GM10248 (cell line): ENCODE results near the gene SLCO2B1.

Experiments used
- CTCF ChIA-PET: fragments of 300-600 bp; sonication (Branson Sonifier 250); formaldehyde crosslinking; extraction: SDS; loops from one replicate; lab custom pipeline; 2021; ENCODE audit warnings: antibody characterized with exemption; lab: Yijun Ruan, JAX
- POLR2A ChIA-PET: fragments of 350-650 bp; sonication (Branson Sonifier 250); formaldehyde crosslinking; extraction: SDS; loops from one replicate; lab custom pipeline; 2020; ENCODE audit warnings: antibody characterized with exemption; lab: Yijun Ruan, JAX
- DNase-seq: peaks from one replicate; pipeline ENCODE4 v3.0.0; 2012; ENCODE audit errors: extremely low spot score
- TF ChIP-seq, protein P1 (sequence below): IDR thresholded peaks from 2 replicates; pipeline ENCODE4 v1.5.1; 2012; ENCODE audit warnings: mild to moderate bottlenecking, low read depth; ENCODE audit errors: extremely low read depth, missing control alignments, control extremely low read depth

SLCO2B1 gene

DNA sequence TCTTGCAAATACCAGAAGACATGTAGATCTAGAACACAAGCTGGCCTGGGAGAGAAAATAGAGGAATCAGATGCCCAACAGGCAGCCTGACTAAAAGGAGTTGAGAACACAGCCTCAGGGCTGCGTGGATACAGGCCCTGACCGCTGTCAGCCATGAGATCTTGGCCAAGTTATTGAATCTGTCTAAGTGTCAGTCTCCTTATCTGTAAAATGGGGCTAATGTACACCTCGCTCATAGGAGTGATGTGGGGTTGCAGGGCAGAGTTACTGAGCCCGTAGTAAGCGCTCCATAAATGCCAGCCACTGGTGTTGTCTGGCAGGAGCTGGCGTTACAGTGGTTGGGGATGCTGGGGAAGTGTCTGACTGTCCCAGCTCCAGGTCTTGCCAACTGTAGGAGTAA, 51.3 kb downstream of the SLCO2B1 start:
- DNase-seq: no peak
- CTCF ChIA-PET: interaction anchor here (0.9 to 9.6 kb wide), 7 partner anchors 10 to 180 kb away, joined by 3 to 301 read pairs (median 4); partner anchors contain the start of gene SLCO2B1
- POLR2A ChIA-PET: no interaction called here
- TF ChIP-seq, protein P1, sequence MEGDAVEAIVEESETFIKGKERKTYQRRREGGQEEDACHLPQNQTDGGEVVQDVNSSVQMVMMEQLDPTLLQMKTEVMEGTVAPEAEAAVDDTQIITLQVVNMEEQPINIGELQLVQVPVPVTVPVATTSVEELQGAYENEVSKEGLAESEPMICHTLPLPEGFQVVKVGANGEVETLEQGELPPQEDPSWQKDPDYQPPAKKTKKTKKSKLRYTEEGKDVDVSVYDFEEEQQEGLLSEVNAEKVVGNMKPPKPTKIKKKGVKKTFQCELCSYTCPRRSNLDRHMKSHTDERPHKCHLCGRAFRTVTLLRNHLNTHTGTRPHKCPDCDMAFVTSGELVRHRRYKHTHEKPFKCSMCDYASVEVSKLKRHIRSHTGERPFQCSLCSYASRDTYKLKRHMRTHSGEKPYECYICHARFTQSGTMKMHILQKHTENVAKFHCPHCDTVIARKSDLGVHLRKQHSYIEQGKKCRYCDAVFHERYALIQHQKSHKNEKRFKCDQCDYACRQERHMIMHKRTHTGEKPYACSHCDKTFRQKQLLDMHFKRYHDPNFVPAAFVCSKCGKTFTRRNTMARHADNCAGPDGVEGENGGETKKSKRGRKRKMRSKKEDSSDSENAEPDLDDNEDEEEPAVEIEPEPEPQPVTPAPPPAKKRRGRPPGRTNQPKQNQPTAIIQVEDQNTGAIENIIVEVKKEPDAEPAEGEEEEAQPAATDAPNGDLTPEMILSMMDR: no peak

DNA sequence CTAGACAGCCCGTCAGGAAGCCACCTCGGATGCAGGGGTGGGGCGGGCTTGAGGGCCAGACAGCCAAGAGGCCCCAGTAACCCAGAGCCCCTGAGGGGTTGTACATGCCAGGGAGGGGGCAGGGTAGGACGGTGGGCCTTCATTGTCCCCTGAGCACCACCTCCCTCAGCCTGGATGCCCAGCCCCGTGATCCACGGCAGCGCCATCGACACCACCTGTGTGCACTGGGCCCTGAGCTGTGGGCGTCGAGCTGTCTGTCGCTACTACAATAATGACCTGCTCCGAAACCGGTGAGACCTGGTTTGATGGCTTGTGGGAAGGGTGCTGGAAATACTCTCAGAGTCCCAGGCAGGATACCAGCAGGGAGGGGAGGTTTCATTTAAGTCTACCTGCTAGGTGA, 52.2 kb downstream of the SLCO2B1 start:
- TF ChIP-seq, protein P1: no peak
- CTCF ChIA-PET: interaction anchor here (0.7 to 9.6 kb wide), 10 partner anchors 8 to 273 kb away, joined by 3 to 301 read pairs (median 14); partner anchors contain the start of gene SLCO2B1
- POLR2A ChIA-PET: no interaction called here
- no peak for DNase-seq

DNA sequence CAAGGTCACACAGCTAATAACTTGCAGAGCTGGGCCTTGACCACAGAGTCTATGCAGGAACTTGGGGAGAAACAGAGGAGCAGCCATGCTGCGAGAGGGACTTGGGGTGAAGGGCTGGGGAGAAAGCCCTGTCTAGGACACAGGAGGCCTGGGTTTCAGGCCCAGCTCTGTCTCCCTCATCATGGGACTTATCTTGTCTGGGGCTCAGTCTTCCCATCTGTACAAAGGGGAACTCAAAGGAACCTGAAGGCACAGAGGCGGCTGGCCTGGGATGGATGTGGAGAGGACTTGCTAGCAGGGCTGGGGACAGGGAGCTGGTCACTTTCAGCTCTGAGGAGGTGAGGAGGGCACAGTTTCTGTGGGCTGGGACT, 52.7 kb downstream of the SLCO2B1 start:
- TF ChIP-seq, protein P1: no peak
- POLR2A ChIA-PET: no interaction called here
- CTCF ChIA-PET: interaction anchor here (0.7 to 9.6 kb wide), 10 partner anchors 8 to 274 kb away, joined by 3 to 301 read pairs (median 16); partner anchors contain the start of gene SLCO2B1
- no peak for DNase-seq

DNA sequence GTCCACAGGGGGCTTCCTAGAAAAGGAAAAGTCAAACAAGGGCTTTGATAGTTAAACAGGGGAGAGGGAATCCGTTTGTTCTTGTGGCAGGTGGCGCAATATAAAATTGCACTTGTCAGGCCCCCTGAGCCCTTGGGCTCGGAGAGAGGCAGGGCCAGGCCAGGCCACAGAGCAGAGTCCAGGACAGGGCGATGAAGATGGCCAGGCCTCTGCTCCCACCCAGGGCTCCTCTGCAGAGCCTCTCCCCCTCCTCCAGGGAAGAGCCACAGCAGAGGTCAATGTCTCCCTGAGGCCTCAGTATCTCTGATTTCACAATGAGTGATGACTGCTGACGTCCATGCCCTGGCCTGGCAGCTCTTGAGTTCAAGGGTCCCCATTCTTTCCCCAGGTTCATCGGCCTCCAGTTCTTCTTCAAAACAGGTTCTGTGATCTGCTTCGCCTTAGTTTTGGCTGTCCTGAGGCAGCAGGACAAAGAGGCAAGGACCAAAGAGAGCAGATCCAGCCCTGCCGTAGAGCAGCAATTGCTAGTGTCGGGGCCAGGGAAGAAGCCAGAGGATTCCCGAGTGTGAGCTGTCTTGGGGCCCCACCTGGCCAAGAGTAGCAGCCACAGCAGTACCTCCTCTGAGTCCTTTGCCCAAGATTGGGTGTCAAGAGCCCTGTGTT, 53.2 kb downstream of the SLCO2B1 start:
- TF ChIP-seq, protein P1: no peak
- no peak for DNase-seq
- CTCF ChIA-PET: interaction anchor here (0.6 to 9.6 kb wide), 42 partner anchors 8 to 330 kb away, joined by 3 to 301 read pairs (median 6); partner anchors contain the start of genes SLCO2B1 and TPBGL
- POLR2A ChIA-PET: interaction anchor here (1.1 kb wide), 1 partner anchor 64 kb away, joined by 3 read pairs; no protein-coding TSS in a partner anchor

DNA sequence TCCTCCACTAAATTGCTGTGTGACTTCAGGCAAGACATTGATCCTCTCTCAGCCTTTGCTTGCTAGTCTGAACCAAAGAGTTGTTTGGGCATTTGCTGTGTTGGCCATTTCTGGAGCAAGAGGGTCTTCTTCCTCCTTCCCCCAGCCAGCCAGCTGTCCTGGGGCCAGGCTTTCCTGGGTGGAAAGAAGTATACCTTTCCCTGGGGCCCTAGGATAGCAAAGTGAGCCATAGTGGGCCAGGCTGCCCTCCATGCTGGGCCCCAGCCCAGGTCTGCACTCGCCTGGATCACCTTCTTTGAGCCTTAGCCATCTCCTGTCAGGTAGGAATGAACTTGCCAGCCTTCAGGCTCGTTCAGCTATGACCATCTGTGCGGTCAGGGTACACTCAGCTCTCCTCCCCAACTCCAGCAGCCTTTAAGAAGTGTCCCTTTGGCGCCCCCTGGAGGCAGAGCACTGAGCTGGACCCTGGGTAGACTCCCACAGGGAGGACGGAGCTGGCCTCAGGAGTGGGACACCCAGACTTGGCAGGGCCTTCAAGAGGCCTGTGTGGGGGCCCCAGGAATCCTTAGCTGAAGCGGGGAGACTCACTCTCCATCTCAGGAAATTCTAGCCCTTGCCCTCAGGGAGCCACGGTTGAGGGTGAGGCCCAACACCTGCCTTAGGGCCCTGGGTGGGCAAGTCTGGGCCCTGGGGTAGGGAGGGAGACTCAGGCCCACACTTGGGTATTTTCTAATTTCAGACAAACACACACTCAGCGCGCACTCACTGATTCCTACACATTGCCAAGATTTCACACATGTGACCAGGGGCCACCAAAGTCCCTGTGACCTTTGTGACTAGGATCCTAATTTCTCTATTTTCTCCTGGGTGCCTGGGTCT, 54.0 kb downstream of the SLCO2B1 start:
- ChIA-PET CTCF (interaction anchor here (0.6 to 9.6 kb wide), 43 partner anchors 8 to 331 kb away, joined by 3 to 301 read pairs (median 6); partner anchors contain the start of genes SLCO2B1 and TPBGL), POLR2A (interaction anchor here (1.1 kb wide), 1 partner anchor 64 kb away, joined by 3 read pairs; no protein-coding TSS in a partner anchor)
- DNase-seq: peak; percentile 88
- TF ChIP-seq, protein P1: peak; percentile 92

DNA sequence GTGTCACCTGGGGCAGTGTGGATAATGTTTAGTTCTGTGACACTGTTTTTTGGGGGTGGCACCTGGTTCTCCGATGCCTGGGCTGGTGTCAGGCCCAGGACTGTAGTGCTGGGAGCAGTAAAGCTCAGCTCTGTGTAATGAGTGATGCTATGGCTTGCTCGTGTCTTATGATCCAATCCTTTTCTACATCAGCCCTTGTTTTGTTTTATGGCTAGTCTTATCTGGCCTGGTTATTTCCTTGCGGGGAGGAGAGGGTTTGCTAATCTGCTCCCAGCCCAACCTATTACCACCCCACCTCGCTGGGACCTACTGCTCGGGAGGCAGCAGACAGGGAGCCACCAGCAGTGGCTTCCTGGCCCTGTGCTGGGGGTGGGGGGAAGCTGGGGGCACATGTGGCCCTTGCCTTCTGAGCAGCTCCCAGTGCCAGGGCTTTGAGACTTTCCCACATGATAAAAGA, 54.7 kb downstream of the SLCO2B1 start:
- ChIA-PET POLR2A (interaction anchor here (1.1 kb wide), 1 partner anchor 65 kb away, joined by 3 read pairs; no protein-coding TSS in a partner anchor), CTCF (interaction anchor here (0.6 to 9.6 kb wide), 42 partner anchors 9 to 331 kb away, joined by 3 to 301 read pairs (median 6); partner anchors contain the start of genes SLCO2B1 and TPBGL)
- DNase-seq: no peak
- TF ChIP-seq, protein P1: no peak
